ENCODE results near the gene CACNA2D4.

CACNA2D4 gene

GRCh38 chr12:1870086-1870485 lies 48.4 kb downstream of the CACNA2D4 start:
- no peak overlapping the region for H3K4me3 ChIP-seq (ENCODE audit: low read depth, low read length)
- TF ChIP-seq CTCF (conservative IDR thresholded peaks at IDR 0.05; ENCODE audit: low read depth, low read length) = no peak
- DNase-seq (ENCODE audit: low read depth) = no peak

- no peak for TF ChIP-seq CTCF (conservative IDR thresholded peaks at IDR 0.05; ENCODE audit: low read depth, low read length)
- DNase-seq (ENCODE audit: low read depth) = no peak
- H3K4me3 ChIP-seq (ENCODE audit: low read depth, low read length) = no peak overlapping the region
Measured at GRCh38 chr12:1869145-1869544, 49.3 kb downstream of the CACNA2D4 start.

GRCh38 chr12:1865284-1865866 lies 53.1 kb downstream of the CACNA2D4 start:
- no peak for TF ChIP-seq CTCF (conservative IDR thresholded peaks at IDR 0.05; ENCODE audit: low read depth, low read length)
- no peak for DNase-seq (ENCODE audit: low read depth)
- no peak overlapping the region for H3K4me3 ChIP-seq (ENCODE audit: low read depth, low read length)

- H3K4me3 ChIP-seq (ENCODE audit: low read depth, low read length) = no peak overlapping the region
- TF ChIP-seq CTCF (conservative IDR thresholded peaks at IDR 0.05; ENCODE audit: low read depth, low read length) = no peak
- no peak for DNase-seq (ENCODE audit: low read depth)
Measured at GRCh38 chr12:1864867-1865266, 53.6 kb downstream of the CACNA2D4 start.

- DNase-seq (ENCODE audit: low read depth) = no peak
- no peak overlapping the region for H3K4me3 ChIP-seq (ENCODE audit: low read depth, low read length)
- no peak for TF ChIP-seq CTCF (conservative IDR thresholded peaks at IDR 0.05; ENCODE audit: low read depth, low read length)
Measured at GRCh38 chr12:1864456-1864855, 54.0 kb downstream of the CACNA2D4 start.

- no peak overlapping the region for H3K4me3 ChIP-seq (ENCODE audit: low read depth, low read length)
- DNase-seq (ENCODE audit: low read depth) = no peak
- no peak for TF ChIP-seq CTCF (conservative IDR thresholded peaks at IDR 0.05; ENCODE audit: low read depth, low read length)
Measured at GRCh38 chr12:1863823-1864222, 54.6 kb downstream of the CACNA2D4 start.

- TF ChIP-seq CTCF (conservative IDR thresholded peaks at IDR 0.05; ENCODE audit: low read depth, low read length) = no peak
- no peak overlapping the region for H3K4me3 ChIP-seq (ENCODE audit: low read depth, low read length)
- DNase-seq (ENCODE audit: low read depth) = no peak
Measured at GRCh38 chr12:1862973-1863372, 55.5 kb downstream of the CACNA2D4 start.

All from choroid plexus epithelial cell (primary cell).